Measurements from ENCODE around the gene OSR1. TPM values are rescaled to one million over a fixed set of nuclear protein-coding genes. Genes with fewer than 3 reads are reported as not detected.

OSR1 gene
- polyA plus RNA-seq, 1 of the 3 experiments (the other 2 are of a cell fraction) = 76.6 TPM

DNA sequence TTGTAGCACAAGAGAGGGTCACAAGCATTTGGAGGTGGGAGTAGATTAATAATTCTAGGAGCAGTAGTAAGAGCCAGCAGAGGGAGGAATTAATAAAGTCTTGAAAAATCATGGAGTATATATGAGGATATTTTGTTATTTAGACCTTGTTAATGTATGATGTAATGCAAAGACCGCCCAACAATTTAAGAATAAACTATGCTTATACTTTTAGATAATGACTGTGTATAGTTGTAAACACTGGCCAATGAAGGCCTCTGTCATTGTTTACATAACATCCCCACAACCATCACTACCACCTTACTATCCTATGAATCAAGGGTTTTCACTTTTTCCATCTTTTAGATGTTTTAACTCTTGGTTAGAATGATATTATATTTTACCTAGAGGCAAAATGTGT is 37.6 kb downstream of the OSR1 start (continued):
- TF ChIP-seq, protein P1, sequence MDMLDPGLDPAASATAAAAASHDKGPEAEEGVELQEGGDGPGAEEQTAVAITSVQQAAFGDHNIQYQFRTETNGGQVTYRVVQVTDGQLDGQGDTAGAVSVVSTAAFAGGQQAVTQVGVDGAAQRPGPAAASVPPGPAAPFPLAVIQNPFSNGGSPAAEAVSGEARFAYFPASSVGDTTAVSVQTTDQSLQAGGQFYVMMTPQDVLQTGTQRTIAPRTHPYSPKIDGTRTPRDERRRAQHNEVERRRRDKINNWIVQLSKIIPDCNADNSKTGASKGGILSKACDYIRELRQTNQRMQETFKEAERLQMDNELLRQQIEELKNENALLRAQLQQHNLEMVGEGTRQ (IDR thresholded peaks at IDR 0.05; ENCODE audit: borderline replicate concordance, low read depth, low read length) = no peak
- TF ChIP-seq RAD21 (IDR thresholded peaks at IDR 0.05; ENCODE audit: low read length) (no peak), MEF2A (IDR thresholded peaks at IDR 0.05; ENCODE audit: borderline replicate concordance, low read depth) (no peak)
- TF ChIP-seq, protein P2, sequence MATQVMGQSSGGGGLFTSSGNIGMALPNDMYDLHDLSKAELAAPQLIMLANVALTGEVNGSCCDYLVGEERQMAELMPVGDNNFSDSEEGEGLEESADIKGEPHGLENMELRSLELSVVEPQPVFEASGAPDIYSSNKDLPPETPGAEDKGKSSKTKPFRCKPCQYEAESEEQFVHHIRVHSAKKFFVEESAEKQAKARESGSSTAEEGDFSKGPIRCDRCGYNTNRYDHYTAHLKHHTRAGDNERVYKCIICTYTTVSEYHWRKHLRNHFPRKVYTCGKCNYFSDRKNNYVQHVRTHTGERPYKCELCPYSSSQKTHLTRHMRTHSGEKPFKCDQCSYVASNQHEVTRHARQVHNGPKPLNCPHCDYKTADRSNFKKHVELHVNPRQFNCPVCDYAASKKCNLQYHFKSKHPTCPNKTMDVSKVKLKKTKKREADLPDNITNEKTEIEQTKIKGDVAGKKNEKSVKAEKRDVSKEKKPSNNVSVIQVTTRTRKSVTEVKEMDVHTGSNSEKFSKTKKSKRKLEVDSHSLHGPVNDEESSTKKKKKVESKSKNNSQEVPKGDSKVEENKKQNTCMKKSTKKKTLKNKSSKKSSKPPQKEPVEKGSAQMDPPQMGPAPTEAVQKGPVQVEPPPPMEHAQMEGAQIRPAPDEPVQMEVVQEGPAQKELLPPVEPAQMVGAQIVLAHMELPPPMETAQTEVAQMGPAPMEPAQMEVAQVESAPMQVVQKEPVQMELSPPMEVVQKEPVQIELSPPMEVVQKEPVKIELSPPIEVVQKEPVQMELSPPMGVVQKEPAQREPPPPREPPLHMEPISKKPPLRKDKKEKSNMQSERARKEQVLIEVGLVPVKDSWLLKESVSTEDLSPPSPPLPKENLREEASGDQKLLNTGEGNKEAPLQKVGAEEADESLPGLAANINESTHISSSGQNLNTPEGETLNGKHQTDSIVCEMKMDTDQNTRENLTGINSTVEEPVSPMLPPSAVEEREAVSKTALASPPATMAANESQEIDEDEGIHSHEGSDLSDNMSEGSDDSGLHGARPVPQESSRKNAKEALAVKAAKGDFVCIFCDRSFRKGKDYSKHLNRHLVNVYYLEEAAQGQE (IDR thresholded peaks at IDR 0.05; ENCODE audit: low read depth, low read length) = no peak

DNA sequence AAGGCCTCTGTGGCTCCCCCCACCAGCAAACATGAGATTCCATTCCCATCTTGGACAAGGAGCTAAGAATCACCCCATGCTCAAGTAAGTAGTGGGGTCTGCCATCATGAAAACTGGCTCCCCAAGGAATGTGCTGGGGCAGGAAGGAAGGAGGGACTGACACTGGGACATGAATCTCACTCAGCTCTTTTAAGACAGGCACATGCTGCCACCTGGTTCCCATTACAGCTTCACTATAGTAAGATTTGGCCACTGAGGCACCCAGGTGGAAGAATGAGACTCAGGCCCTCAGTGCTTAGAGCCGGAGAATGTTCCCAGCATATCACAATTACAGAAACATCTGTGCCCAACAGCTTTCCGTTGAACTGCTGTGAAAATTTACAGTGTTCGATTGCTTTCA is 38.7 kb downstream of the OSR1 start:
- CTCF ChIA-PET = interaction anchor here (1.2 to 1.4 kb wide), 2 partner anchors 570 to 799 kb away, joined by 4 read pairs; no protein-coding TSS in a partner anchor
- no peaks in the 10 kb centered on the region for H3K36me3 ChIP-seq (replicated peaks in 1 of 2; ENCODE audit: control insufficient read depth in 1 of 2, insufficient read depth in 2 of 2, low read length in 1 of 2)
- no peak overlapping the region for H2AFZ ChIP-seq (ENCODE audit: low read depth)
- no peak overlapping the region for H3K9ac ChIP-seq
- no peaks in the 10 kb centered on the region for H3K9me3 ChIP-seq
- no peak overlapping the region for H3K27ac ChIP-seq (ENCODE audit: low read depth in 2 of 2, low read length in 1 of 2)
- 75% methylated on average over 3 of the region's 3 CpGs for WGBS (ENCODE audit: low lambda C conversion rate)
- H3K27me3 ChIP-seq (ENCODE audit: insufficient read depth) = no peaks in the 10 kb centered on the region
- no peaks in the 10 kb centered on the region for H3K79me2 ChIP-seq (ENCODE audit: insufficient read depth)
- 0 out of 4 replicates have a peak, but pooled peaks cover 0 to 6% of the 10 kb centered on the region in 2 experiments for H3K4me1 ChIP-seq (ENCODE audit: control insufficient read depth in 1 of 2, insufficient read depth in 2 of 2, low read depth in 1 of 2, low read length in 1 of 2)
- no peaks in the 10 kb centered on the region for H3F3A ChIP-seq (replicated peaks; ENCODE audit: insufficient read depth)
- H3K9me2 ChIP-seq = no peaks in the 10 kb centered on the region
- H4K20me1 ChIP-seq (ENCODE audit: insufficient read depth) = no peaks in the 10 kb centered on the region
- no peak for TF ChIP-seq YY1 (IDR thresholded peaks at IDR 0.05; ENCODE audit: low read depth)
- no peak for TF ChIP-seq RXRA (IDR thresholded peaks at IDR 0.05; ENCODE audit: borderline replicate concordance, low read depth)
- no peak for TF ChIP-seq TEAD4 (IDR thresholded peaks at IDR 0.05; ENCODE audit: borderline replicate concordance, insufficient read depth)
- TF ChIP-seq TAF1 (IDR thresholded peaks at IDR 0.05; ENCODE audit: borderline replicate concordance, low read depth, low read length) = no peak
- DNase-seq = no peak
- POLR2A ChIA-PET = no interaction called here
- H3K4me2 ChIP-seq = no peak overlapping the region
- no peak overlapping the region for H3K4me3 ChIP-seq (ENCODE audit: low read depth in 2 of 2, low read length in 1 of 2)

DNA sequence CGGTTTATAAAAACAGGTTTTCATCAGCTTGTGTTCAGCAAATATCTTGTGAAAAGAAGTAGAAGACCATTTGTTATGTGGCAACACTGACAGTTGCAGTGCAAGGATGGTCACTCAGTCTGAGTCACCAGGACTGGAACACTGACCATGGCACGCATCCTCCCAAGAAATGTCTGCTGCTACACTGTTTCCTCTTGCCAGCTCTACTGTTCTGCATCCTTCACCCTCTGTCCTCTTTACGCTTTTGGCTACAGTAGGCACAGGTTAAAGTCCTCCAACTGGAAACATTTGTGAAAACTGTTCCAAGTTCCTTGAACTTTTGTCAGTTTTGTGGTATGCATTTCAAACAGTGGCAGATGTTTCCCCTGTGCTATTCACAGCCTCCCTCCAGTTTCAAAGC is 39.4 kb downstream of the OSR1 start:
- no peaks in the 10 kb centered on the region for H3K79me2 ChIP-seq (ENCODE audit: insufficient read depth)
- no peak overlapping the region for H3K27ac ChIP-seq (ENCODE audit: low read depth in 2 of 2, low read length in 1 of 2)
- H3K9me3 ChIP-seq = no peaks in the 10 kb centered on the region
- H2AFZ ChIP-seq (ENCODE audit: low read depth) = no peak overlapping the region
- no peaks in the 10 kb centered on the region for H3K9me2 ChIP-seq
- H4K20me1 ChIP-seq (ENCODE audit: insufficient read depth) = no peaks in the 10 kb centered on the region
- no peaks in the 10 kb centered on the region for H3K27me3 ChIP-seq (ENCODE audit: insufficient read depth)
- ChIA-PET CTCF (interaction anchor here (0.7 to 1.5 kb wide), 3 partner anchors 14 to 848 kb away, joined by 3 to 4 read pairs (median 3); no protein-coding TSS in a partner anchor), POLR2A (no interaction called here)
- DNase-seq = no peak
- no peak overlapping the region for H3K4me2 ChIP-seq
- H3K36me3 ChIP-seq (replicated peaks in 1 of 2; ENCODE audit: control insufficient read depth in 1 of 2, insufficient read depth in 2 of 2, low read length in 1 of 2) = no peaks in the 10 kb centered on the region
- WGBS (ENCODE audit: low lambda C conversion rate) = 85% methylated on average over 3 of the region's 3 CpGs
- 0 out of 4 replicates have a peak, but pooled peaks cover 0 to 6% of the 10 kb centered on the region in 2 experiments for H3K4me1 ChIP-seq (ENCODE audit: control insufficient read depth in 1 of 2, insufficient read depth in 2 of 2, low read depth in 1 of 2, low read length in 1 of 2)
- H3K4me3 ChIP-seq (ENCODE audit: low read depth in 2 of 2, low read length in 1 of 2) = no peak overlapping the region
- no peaks in the 10 kb centered on the region for H3F3A ChIP-seq (replicated peaks; ENCODE audit: insufficient read depth)
- no peak overlapping the region for H3K9ac ChIP-seq
- TF ChIP-seq FOXM1 (IDR thresholded peaks at IDR 0.05; ENCODE audit: low read depth) (no peak), TAF1 (IDR thresholded peaks at IDR 0.05; ENCODE audit: borderline replicate concordance, low read depth, low read length) (no peak), FOXJ3 (CRISPR knock-in tag; IDR thresholded peaks at IDR 0.05) (no peak), CHD2 (IDR thresholded peaks at IDR 0.05; ENCODE audit: low read length, partially characterized antibody) (no peak), ELF1 (IDR thresholded peaks at IDR 0.05) (no peak), RCOR1 (IDR thresholded peaks at IDR 0.05; ENCODE audit: low read length) (no peak), MEF2A (IDR thresholded peaks at IDR 0.05; ENCODE audit: borderline replicate concordance, low read depth) (no peak), GABPA (IDR thresholded peaks at IDR 0.05; ENCODE audit: low read depth) (no peak), FOSL2 (IDR thresholded peaks at IDR 0.05; ENCODE audit: borderline replicate concordance, low read depth) (no peak), NFIC (IDR thresholded peaks at IDR 0.05; ENCODE audit: borderline replicate concordance) (no peak), MXI1 (IDR thresholded peaks at IDR 0.05; ENCODE audit: low read depth, low read length) (no peak), RXRA (IDR thresholded peaks at IDR 0.05; ENCODE audit: borderline replicate concordance, low read depth) (no peak)
- TF ChIP-seq, protein P1 (IDR thresholded peaks at IDR 0.05; ENCODE audit: borderline replicate concordance, low read depth, low read length) = no peak
- TF ChIP-seq, protein P3, sequence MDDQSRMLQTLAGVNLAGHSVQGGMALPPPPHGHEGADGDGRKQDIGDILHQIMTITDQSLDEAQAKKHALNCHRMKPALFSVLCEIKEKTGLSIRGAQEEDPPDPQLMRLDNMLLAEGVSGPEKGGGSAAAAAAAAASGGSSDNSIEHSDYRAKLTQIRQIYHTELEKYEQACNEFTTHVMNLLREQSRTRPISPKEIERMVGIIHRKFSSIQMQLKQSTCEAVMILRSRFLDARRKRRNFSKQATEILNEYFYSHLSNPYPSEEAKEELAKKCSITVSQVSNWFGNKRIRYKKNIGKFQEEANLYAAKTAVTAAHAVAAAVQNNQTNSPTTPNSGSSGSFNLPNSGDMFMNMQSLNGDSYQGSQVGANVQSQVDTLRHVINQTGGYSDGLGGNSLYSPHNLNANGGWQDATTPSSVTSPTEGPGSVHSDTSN (IDR thresholded peaks at IDR 0.05) = no peak
- TF ChIP-seq, protein P4, sequence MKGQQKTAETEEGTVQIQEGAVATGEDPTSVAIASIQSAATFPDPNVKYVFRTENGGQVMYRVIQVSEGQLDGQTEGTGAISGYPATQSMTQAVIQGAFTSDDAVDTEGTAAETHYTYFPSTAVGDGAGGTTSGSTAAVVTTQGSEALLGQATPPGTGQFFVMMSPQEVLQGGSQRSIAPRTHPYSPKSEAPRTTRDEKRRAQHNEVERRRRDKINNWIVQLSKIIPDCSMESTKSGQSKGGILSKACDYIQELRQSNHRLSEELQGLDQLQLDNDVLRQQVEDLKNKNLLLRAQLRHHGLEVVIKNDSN (IDR thresholded peaks at IDR 0.05; ENCODE audit: borderline replicate concordance, low read depth) = no peak

Measured in SK-N-SH (cell line).